ENCODE data around the gene ORAI1. TPM values are rescaled to one million over a fixed set of nuclear protein-coding genes. Genes with fewer than 3 reads are reported as not detected.
"Not testable (repeated sequence)": the region's sequence is repeated elsewhere in the genome, so short reads cannot be mapped to it uniquely, and the experiment has no call there.

The ORAI1 gene
- total RNA-seq, 2 donors from 2014 or later, result 4.7 to 6.6 TPM

GRCh38 chr12:121582583-121583333, 43.6 kb upstream of the ORAI1 start:
- no peaks in the 10 kb centered on the region for H3K36me3 ChIP-seq
- no peak for DNase-seq (ENCODE audit: low spot score)
- TF ChIP-seq CTCF (IDR thresholded peaks at IDR 0.05), result no peak
- peaks cover 16 to 47% of the 10 kb centered on the region in 2 donors for H3K4me1 ChIP-seq (ENCODE audit: control insufficient read depth in 1 of 2, low read depth in 2 of 2)
- H3K9me3 ChIP-seq, result no peaks in the 10 kb centered on the region
- H3K27me3 ChIP-seq (replicated peaks; ENCODE audit: insufficient read depth), result no peaks in the 10 kb centered on the region
- no peak for ATAC-seq (ENCODE audit: insufficient number of reproducible peaks, low FRiP score, low read depth)
- peak overlapping the region; percentile 84 for H3K4me3 ChIP-seq
- H3K27ac ChIP-seq, result peak overlapping the region; percentile 66 to 78

GRCh38 chr12:121583334-121583661, 43.0 kb upstream of the ORAI1 start:
- not testable (repeated sequence) for DNase-seq (ENCODE audit: low spot score); ATAC-seq (ENCODE audit: insufficient number of reproducible peaks, low FRiP score, low read depth); H3K4me3 ChIP-seq; H3K36me3 ChIP-seq; H3K27ac ChIP-seq; H3K9me3 ChIP-seq; H3K27me3 ChIP-seq (replicated peaks; ENCODE audit: insufficient read depth)
- peaks cover 16 to 41% of the 10 kb centered on the region in 2 donors for H3K4me1 ChIP-seq (ENCODE audit: control insufficient read depth in 1 of 2, low read depth in 2 of 2)

- H3K9me3 ChIP-seq, H3K4me3 ChIP-seq: not testable (repeated sequence)
- H3K4me1 ChIP-seq (ENCODE audit: control insufficient read depth in 1 of 2, low read depth in 2 of 2), result peaks cover 16 to 33% of the 10 kb centered on the region in 2 donors
These were observed 41.4 kb upstream of the ORAI1 start for GRCh38 chr12:121584885-121585284.

GRCh38 chr12:121590476-121591143, 35.7 kb upstream of the ORAI1 start:
- Histone ChIP-seq H3K36me3 (no peaks in the 10 kb centered on the region), H3K9me3 (no peaks in the 10 kb centered on the region), H3K27ac (peak overlapping the region; percentile 63 to 69), H3K4me3 (peak overlapping the region; percentile 76), H3K27me3 (replicated peaks; ENCODE audit: insufficient read depth) (no peaks in the 10 kb centered on the region), H3K4me1 (ENCODE audit: control insufficient read depth in 1 of 2, low read depth in 2 of 2) (peaks cover 4 to 18% of the 10 kb centered on the region in 2 donors)
- no peak for TF ChIP-seq CTCF (IDR thresholded peaks at IDR 0.05)
- ATAC-seq (ENCODE audit: insufficient number of reproducible peaks, low FRiP score, low read depth) (no peak), DNase-seq (ENCODE audit: low spot score) (no peak)

More at GRCh38 chr12:121584885-121585284, 41.4 kb upstream of the ORAI1 start:
- DNase-seq (ENCODE audit: low spot score); H3K27ac ChIP-seq; H3K36me3 ChIP-seq; H3K27me3 ChIP-seq (replicated peaks; ENCODE audit: insufficient read depth); ATAC-seq (ENCODE audit: insufficient number of reproducible peaks, low FRiP score, low read depth): not testable (repeated sequence)

- H3K27ac ChIP-seq, result no peak overlapping the region
- no peak for DNase-seq (ENCODE audit: low spot score)
- ATAC-seq (ENCODE audit: insufficient number of reproducible peaks, low FRiP score, low read depth), result no peak
- no peak for TF ChIP-seq CTCF (IDR thresholded peaks at IDR 0.05)
- no peaks in the 10 kb centered on the region for H3K36me3 ChIP-seq
- H3K9me3 ChIP-seq, result no peaks in the 10 kb centered on the region
- H3K4me1 ChIP-seq (ENCODE audit: control insufficient read depth in 1 of 2, low read depth in 2 of 2), result peaks cover 4 to 11% of the 10 kb centered on the region in 2 donors
- H3K27me3 ChIP-seq (replicated peaks; ENCODE audit: insufficient read depth), result no peaks in the 10 kb centered on the region
- no peak overlapping the region for H3K4me3 ChIP-seq
These were observed 34.0 kb upstream of the ORAI1 start for GRCh38 chr12:121592320-121592719.

GRCh38 chr12:121595520-121595919, 30.8 kb upstream of the ORAI1 start:
- Histone ChIP-seq H3K36me3 (no peaks in the 10 kb centered on the region), H3K9me3 (no peaks in the 10 kb centered on the region), H3K27me3 (replicated peaks; ENCODE audit: insufficient read depth) (no peaks in the 10 kb centered on the region), H3K27ac (no peak overlapping the region), H3K4me3 (no peak overlapping the region), H3K4me1 (ENCODE audit: control insufficient read depth in 1 of 2, low read depth in 2 of 2) (peaks cover 4 to 6% of the 10 kb centered on the region in 2 donors)
- no peak for TF ChIP-seq CTCF (IDR thresholded peaks at IDR 0.05)
- DNase-seq (ENCODE audit: low spot score) (no peak), ATAC-seq (ENCODE audit: insufficient number of reproducible peaks, low FRiP score, low read depth) (no peak)

Measured in thoracic aorta (tissue), 2 donors.